SK-N-SH (cell line): ENCODE measurements around the gene TJP3.

Experiments used
- CHD2 ChIP-seq: fragments of 150-350 bp; IDR thresholded peaks from 2 replicates; pipeline ENCODE4 v1.6.1; 2018; ENCODE audit warnings: low read length; ENCODE audit not compliant: partially characterized antibody
- EP300 ChIP-seq, 2 experiments: IDR thresholded peaks; 2 replicates each; pipeline versions ENCODE4 v1.4.0 to v1.6.1; 2012; ENCODE audit warnings: borderline replicate concordance in 1 of 2, low read depth in 1 of 2, low read length in 1 of 2
- RXRA ChIP-seq: IDR thresholded peaks from 2 replicates; pipeline ENCODE4 v1.4.0; 2012; ENCODE audit warnings: low read depth, mild to moderate bottlenecking, borderline replicate concordance
- TAF1 ChIP-seq: IDR thresholded peaks from 2 replicates; pipeline ENCODE4 v1.6.1; 2012; ENCODE audit warnings: low read depth, mild to moderate bottlenecking, low read length, moderate library complexity, borderline replicate concordance
- TF ChIP-seq, protein P1 (sequence below): fragments of 200-600 bp; sonication (generic); IDR thresholded peaks from 2 replicates; pipeline ENCODE4 v1.6.1; 2017; ENCODE audit warnings: antibody characterized with exemption, mild to moderate bottlenecking, moderate library complexity
- TF ChIP-seq, protein P2 (sequence below): IDR thresholded peaks from 2 replicates; pipeline ENCODE4 v1.4.0; 2012; ENCODE audit warnings: low read depth, borderline replicate concordance

- TF ChIP-seq TAF1 (no peak), EP300 (IDR thresholded peaks at IDR 0.05; ENCODE audit: borderline replicate concordance in 1 of 2, low read depth in 1 of 2, low read length in 1 of 2) (no peak), CHD2 (no peak), RXRA (no peak)
- TF ChIP-seq, protein P1, sequence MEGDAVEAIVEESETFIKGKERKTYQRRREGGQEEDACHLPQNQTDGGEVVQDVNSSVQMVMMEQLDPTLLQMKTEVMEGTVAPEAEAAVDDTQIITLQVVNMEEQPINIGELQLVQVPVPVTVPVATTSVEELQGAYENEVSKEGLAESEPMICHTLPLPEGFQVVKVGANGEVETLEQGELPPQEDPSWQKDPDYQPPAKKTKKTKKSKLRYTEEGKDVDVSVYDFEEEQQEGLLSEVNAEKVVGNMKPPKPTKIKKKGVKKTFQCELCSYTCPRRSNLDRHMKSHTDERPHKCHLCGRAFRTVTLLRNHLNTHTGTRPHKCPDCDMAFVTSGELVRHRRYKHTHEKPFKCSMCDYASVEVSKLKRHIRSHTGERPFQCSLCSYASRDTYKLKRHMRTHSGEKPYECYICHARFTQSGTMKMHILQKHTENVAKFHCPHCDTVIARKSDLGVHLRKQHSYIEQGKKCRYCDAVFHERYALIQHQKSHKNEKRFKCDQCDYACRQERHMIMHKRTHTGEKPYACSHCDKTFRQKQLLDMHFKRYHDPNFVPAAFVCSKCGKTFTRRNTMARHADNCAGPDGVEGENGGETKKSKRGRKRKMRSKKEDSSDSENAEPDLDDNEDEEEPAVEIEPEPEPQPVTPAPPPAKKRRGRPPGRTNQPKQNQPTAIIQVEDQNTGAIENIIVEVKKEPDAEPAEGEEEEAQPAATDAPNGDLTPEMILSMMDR, result no peak
- TF ChIP-seq, protein P2, sequence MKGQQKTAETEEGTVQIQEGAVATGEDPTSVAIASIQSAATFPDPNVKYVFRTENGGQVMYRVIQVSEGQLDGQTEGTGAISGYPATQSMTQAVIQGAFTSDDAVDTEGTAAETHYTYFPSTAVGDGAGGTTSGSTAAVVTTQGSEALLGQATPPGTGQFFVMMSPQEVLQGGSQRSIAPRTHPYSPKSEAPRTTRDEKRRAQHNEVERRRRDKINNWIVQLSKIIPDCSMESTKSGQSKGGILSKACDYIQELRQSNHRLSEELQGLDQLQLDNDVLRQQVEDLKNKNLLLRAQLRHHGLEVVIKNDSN, result no peak
These were observed 60.5 kb downstream of the TJP3 start for GRCh38 chr19:3768748-3769099.
